Left cardiac atrium (tissue), 4 donors: ENCODE data around the gene PTPRG. TPM values are rescaled to one million over a fixed set of nuclear protein-coding genes. Genes with fewer than 3 reads are reported as not detected.

ENCODE experiments used
- ATAC-seq, 2 donors: fragments of 200-7000 bp; cut with Tn5 transposase; one replicate each; pipeline ENCODE4 v1.9.1; 2020; ENCODE audit warnings: mild to moderate bottlenecking in 2 of 2, moderate library complexity in 2 of 2
- DNase-seq: peaks from one replicate; pipeline ENCODE4 v3.0.0-alpha.2; 2020
- intact Hi-C, 2 donors: fragments of 100-400 bp; cut with DNase I; formaldehyde crosslinking; loops; one replicate each; pipeline versions ENCODE4 v1.14.1 to v1.15.1; 2022 to 2023
- total RNA-seq, 2 donors: library from RNA; stranded (reverse); fragmentation: NEBNext Ultra II Directional; extraction: Animal tissue kit (Norgen Biotek cat#: 25700); gene quantifications; one replicate each; pipeline ENCODE4 v1.2.1, GENCODE V29; 2021
- donor health status: DM: no; HTN: yes; CAD: no.
- donor health status: DM: no; HTN: yes; CAD: no; lungs with severe emphysema.
- donor health status: DM: yes; HTN: yes; CAD: no.
- donor health status: Dilated cardiomyopathy.

Gene PTPRG
- total RNA-seq, 2 donors from 2014 or later = 37.6 to 46.9 TPM

DNA sequence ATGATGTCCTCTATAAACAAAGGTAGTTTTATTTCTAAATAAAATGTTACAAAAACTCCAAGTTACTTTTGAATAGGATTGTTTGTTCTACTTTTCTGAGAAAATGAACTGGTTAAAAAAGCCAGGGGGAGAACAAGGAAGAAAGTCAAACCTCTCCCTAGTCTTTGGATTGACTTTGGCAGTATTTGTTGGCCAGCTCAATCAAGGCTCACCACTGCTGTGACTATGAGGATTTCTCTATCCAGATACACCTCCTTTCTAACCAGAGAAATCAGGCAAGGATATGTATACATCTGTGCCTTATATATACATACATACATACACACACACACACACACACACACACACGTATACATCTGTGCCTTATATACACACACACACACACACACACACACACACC lies 704.2 kb downstream of the PTPRG start:
- ATAC-seq = no peak
- intact Hi-C loops = no loop called here
- no peak for DNase-seq

GRCh38 chr3:62266668-62267283 lies 705.4 kb downstream of the PTPRG start:
- DNase-seq (no peak), ATAC-seq (no peak)
- intact Hi-C loops = no loop called here

DNA sequence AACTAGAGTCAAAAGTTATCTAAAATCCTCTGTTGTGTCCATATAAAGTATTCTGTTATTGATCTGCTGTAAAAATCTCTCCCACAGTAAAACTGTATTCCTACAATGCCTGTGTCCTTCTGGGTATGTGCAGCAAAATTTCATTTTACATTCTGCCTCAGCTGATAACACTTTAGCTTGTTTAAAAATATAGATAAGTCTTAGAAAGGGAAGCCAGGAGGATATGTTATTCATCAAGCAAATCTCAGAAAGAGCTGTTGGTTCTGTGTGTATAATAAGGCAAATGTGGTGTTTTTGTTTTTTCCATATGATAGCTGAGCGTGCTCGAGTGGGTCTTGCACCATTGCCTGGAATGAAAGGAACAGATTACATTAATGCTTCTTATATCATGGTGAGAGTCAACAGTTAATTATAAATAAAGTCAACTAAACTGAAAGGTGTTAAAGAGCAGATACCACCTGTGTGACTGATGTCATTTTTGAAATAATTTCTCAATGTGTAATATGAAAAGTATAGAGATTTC lies 715.3 kb downstream of the PTPRG start:
- ATAC-seq (no peak), DNase-seq (no peak)
- intact Hi-C loops = no loop called here

GRCh38 chr3:62277450-62277849 lies 716.1 kb downstream of the PTPRG start:
- ATAC-seq (no peak), DNase-seq (no peak)
- intact Hi-C loops = no loop called here

- intact Hi-C loops = no loop called here
- no peak for DNase-seq
- no peak for ATAC-seq
These were observed 716.6 kb downstream of the PTPRG start for GRCh38 chr3:62277986-62278385.

DNA sequence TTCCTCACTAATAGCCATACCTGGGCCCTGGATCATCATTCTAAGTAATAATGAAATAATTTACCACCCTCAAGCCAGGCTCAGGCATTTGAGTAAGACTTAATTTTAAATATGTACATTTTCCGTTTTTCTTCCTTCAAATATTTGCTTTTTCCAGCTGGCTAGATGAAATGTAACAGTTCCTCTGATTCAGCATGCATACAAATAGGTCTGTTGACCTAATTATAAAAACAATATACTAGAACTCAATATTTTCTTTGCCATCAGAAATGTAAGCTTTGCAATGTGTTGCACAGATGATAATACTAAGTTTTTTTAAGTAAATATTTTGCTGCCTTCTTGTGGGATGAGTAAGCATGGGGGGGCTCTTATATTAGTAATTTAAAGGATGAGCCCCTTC lies 720.4 kb downstream of the PTPRG start:
- intact Hi-C loops = no loop called here
- ATAC-seq = no peak
- no peak for DNase-seq

DNA sequence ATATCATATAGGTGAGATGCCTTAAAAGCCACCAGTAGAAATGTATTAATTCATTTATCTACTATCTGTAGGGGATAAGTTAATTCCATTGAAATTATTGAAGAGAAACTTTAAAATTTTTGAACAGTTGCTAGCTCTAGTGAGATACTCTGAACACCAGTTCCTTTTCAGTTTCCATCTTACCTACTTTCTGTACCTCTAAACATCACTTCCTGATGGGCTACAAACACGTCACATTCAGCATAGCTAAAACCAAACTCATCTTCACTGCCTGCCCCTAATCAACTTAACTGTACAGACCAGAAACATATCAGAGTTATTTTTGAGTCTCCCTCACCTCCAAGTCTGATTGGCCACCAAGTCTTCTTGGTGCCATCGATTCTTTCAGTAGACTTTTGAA lies 723.1 kb downstream of the PTPRG start:
- intact Hi-C loops = no loop called here

DNA sequence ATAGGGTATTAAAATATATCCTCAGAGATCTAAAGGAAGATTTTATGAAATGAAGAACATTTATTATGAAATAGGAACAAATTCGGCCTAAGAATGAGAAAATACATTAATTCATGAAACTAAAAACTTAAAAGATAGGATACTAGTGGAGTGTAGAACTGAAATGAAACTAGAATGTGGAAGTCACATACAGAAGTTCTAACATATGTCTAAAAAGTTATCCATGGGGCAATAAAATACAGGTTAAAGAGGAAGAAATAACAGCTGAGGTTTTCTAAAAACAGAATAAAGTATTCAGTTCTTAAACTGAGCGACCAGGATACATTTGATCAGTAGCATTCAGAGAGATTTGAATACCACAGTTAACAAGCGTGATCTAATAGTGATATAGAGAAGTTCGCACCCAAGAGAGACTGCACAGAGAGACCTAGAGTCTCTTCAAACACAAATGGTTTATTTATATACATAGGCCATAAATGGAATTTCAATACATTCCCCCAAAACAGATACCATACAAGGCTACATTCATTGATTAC lies 726.1 kb downstream of the PTPRG start:
- DNase-seq (no peak), ATAC-seq (no peak)
- intact Hi-C loops = no loop called here

More for the DNA sequence above, 723.1 kb downstream of the PTPRG start:
- DNase-seq (no peak), ATAC-seq (no peak)

- ATAC-seq (no peak), DNase-seq (no peak)
- intact Hi-C loops = loop anchor here in 1 of 2 donors (10.0 kb wide), 1 partner anchor 55 kb away; no protein-coding TSS in a partner anchor
These were observed 728.6 kb downstream of the PTPRG start for GRCh38 chr3:62289922-62290321.

DNA sequence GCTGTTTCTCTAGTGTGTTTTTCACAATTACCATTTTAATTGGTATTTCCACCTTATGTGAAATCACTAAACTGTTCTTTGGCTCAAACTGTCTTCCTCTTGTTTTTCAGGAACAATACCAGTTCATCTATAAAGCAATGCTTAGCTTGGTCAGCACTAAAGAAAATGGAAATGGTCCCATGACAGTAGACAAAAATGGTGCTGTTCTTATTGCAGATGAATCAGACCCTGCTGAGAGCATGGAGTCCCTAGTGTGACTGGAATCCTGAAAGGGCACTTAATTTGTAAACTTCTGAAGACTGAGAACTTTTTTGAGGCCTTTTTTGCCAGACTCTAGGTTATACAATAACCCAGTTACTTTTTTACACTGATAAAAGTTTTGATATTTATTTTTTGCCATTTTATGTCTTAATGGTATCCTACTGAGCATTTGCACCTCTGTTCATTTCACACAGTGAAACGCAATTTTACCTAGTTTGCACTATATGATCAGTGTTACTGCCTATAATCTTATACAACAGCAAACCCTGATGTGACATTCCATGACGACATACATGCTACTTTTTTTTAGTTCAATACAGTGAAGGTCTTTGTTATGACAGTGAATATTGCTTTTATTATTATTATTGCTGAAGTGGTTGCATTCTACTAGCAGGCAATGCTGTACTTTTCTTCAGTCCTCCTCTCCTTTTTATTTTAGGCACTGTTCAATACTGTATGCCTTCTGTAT lies 731.8 kb downstream of the PTPRG start:
- DNase-seq (no peak), ATAC-seq (no peak)
- intact Hi-C loops = loop anchor here in 1 of 2 donors (10.0 kb wide), 1 partner anchor 58 kb away; no protein-coding TSS in a partner anchor

GRCh38 chr3:62295571-62295970 lies 734.2 kb downstream of the PTPRG start:
- DNase-seq (no peak), ATAC-seq (no peak)
- intact Hi-C loops = loop anchor here in 1 of 2 donors (10.0 kb wide), 1 partner anchor 61 kb away; no protein-coding TSS in a partner anchor

GRCh38 chr3:62300617-62301016 lies 739.2 kb downstream of the PTPRG start:
- no peak for ATAC-seq
- intact Hi-C loops = no loop called here
- DNase-seq = no peak

DNA sequence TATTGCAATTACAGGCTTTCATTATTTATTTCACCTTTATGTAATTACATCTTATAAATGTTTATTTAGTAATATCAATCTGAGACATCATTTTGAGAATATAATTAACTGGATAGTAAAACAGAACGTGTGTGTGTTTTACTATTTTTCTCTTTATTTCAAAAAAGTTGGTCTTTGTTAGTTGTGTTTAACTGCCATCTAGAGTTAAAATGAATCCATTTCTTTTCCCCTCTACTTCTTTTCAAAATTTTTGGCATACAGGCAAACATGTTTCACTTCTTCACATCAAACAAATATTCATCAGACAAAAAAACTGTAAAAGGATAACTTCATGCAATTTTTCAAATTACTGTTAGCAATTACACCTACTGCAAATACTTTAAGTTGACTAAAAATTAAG lies 750.8 kb downstream of the PTPRG start:
- intact Hi-C loops = loop anchor here (5.0 to 10.0 kb wide), 2 partner anchors 107 to 110 kb away; no protein-coding TSS in a partner anchor
- no peak for ATAC-seq
- DNase-seq = no peak

- intact Hi-C loops = loop anchor here in 1 of 2 donors (10.0 kb wide), 1 partner anchor 112 kb away; no protein-coding TSS in a partner anchor
These were observed 755.2 kb downstream of the PTPRG start for GRCh38 chr3:62316525-62316924.

DNA sequence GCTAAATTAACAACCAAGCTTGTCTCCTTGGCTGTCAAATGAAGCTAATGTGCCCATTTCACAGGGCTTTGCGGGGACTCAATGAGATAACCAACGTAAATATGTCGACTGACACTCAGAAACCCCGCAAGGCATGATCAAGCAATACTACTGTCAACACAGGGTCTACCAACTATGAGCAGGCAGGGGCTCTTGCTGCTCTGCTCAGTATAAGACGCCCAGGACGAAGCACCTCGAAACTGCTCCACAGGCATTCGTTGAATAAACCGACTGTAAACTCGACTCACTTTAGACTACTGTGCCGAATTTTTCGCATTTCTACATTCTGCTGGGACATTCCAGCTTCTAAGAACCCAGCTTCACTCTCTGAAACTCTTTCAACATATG lies 757.0 kb downstream of the PTPRG start:
- intact Hi-C loops = loop anchor here in 1 of 2 donors (10.0 kb wide), 1 partner anchor 114 kb away; no protein-coding TSS in a partner anchor
- DNase-seq (no peak), ATAC-seq (peak in 1 of 2 donors; percentile 9)

More at GRCh38 chr3:62316525-62316924, 755.2 kb downstream of the PTPRG start:
- no peak for DNase-seq
- ATAC-seq = no peak

DNA sequence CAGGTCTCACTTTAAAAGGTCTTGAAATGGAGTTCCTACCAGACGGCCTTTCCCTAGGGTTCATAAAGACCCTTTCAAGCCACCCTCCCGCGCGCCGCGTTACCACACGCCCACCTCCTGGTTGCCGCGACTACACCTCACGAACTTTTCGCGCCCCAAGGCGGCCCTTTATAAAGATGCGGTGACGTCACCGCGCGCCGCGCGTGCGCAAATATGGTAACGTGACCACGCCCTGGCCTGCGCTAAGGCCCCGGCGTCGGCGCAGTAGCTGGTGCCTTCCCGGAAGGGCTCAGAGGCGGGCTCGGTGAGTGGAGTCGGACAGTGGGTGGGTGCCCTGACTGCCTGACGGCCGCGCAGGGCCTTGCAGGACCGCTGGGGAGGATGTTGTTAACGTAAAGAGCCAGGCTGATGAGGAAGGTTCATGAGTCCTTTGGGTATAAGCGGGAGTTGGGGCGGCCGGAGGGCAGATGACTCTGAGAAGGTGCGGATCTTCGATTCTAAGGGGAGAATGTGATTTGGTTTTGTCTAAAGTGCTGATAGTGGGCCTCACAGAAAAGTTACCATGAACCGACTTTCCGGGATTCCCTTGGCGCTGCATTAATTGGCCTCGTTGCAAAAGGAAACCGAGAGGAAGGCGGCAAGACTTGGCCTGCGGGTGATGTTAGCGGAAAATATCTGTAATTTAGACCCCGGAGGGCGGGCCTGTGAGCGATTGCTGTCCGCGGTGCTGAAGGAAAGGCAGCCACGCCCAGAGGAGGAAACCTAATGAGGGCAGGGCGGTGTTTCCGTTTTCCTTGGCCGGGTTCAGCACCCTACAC lies 757.6 kb downstream of the PTPRG start:
- ATAC-seq (peak; percentile 99 to 100), DNase-seq (peak; percentile 93)
- intact Hi-C loops = loop anchor here in 1 of 2 donors (10.0 kb wide), 1 partner anchor 114 kb away; no protein-coding TSS in a partner anchor

DNA sequence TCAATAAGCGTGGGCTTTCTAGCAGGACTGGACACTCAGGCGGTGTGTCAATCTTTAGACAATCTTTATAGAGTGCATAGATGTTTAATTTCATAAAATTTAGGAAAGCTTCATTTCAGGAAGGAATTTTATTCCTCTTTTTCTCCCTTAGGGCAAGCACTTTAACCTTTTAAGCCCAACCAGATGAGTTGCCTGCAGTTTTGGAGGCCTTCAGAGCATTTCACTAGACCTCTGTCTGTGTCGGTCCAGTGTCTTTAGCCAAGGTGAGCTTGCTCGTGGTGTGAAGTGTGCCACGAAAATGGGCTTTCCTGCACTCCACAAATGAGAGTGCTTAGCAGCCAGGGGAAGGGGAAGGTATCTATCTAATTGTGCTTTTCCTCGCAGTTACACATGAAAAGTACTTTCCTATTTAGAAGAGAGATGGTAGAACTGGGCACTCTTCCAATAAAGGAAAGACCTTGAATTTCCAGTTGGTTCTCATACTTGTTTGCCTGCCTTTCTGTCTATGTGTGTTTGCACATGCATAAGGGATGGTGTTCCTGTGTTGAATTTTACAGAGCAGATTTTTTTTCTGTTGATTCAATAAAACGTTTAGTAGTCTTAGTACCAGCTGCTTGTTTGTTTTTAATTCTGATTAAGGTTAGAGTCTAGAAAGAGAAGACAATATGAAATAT lies 758.3 kb downstream of the PTPRG start:
- DNase-seq = no peak
- intact Hi-C loops = loop anchor here in 1 of 2 donors (10.0 kb wide), 1 partner anchor 115 kb away; no protein-coding TSS in a partner anchor
- ATAC-seq = no peak

DNA sequence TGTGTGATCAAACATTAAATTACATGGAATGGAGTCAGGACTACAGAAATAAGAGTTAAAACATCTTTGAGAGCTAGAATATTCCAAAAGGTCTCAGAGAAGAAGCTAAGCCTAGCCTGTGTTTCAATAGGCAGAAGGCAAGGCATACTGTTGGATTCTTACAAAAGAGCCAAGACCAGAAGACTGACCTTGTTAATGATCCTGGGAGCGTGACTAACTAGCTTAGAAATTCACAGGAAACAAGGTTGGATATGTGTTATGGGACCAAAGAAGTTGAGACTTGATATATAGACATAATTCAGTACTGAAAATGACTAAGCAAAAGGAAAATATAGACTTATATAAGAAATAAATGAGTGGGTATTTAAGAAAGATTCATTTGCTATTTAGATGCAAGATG lies 761.9 kb downstream of the PTPRG start:
- ATAC-seq (no peak), DNase-seq (no peak)
- intact Hi-C loops = no loop called here
